HL-60 (cell line): ENCODE data around the gene SLCO1A2.
A peak's percentile ranks its signal among the peaks of the same experiment; 100 is the strongest.

Experiments used
- DNase-seq, 2 experiments: peaks; one replicate each; pipeline ENCODE4 v3.0.0-alpha.2; 2010 to 2020; ENCODE audit warnings: low read depth in 1 of 2, low spot score in 1 of 2
- H3K27ac ChIP-seq: fragments of 250-450 bp; sonication (Bioruptor Pico); replicated peaks from 2 replicates; pipeline ENCODE4 v1.5.1; 2020; ENCODE audit warnings: mild to moderate bottlenecking, moderate library complexity
- H3K27me3 ChIP-seq: fragments of 250-450 bp; sonication (Bioruptor Pico); 2 replicates; pipeline ENCODE4 v1.5.1; 2021; ENCODE audit warnings: mild to moderate bottlenecking, moderate library complexity; ENCODE audit not compliant: insufficient read depth, poor library complexity, severe bottlenecking
- H3K4me3 ChIP-seq: replicated peaks from 2 replicates; pipeline ENCODE4 v1.5.1; 2011; ENCODE audit warnings: mild to moderate bottlenecking, control low read depth, low read length; ENCODE audit not compliant: insufficient read depth
- CTCF ChIP-seq: IDR thresholded peaks from one replicate; pipeline ENCODE4 v1.5.1; 2011; ENCODE audit warnings: low read length, control low read depth, inconsistent platforms; ENCODE audit not compliant: insufficient read depth
- GABPA ChIP-seq: IDR thresholded peaks from 2 replicates; pipeline ENCODE4 v1.6.1; 2012; ENCODE audit warnings: low read depth
- POLR2AphosphoS5 ChIP-seq: IDR thresholded peaks from 2 replicates; pipeline ENCODE4 v1.6.1; 2012; ENCODE audit warnings: low read depth
- REST ChIP-seq: IDR thresholded peaks from 2 replicates; pipeline ENCODE4 v1.6.1; 2012; ENCODE audit warnings: low read depth; ENCODE audit not compliant: insufficient replicate concordance
- SPI1 ChIP-seq: IDR thresholded peaks from 2 replicates; pipeline ENCODE4 v1.6.1; 2012; ENCODE audit warnings: low read depth, mild to moderate bottlenecking, borderline replicate concordance

The SLCO1A2 gene

GRCh38 chr12:21234395-21234794 is 100.3 kb downstream of the SLCO1A2 start:
- no peak overlapping the region for H3K4me3 ChIP-seq
- H3K27me3 ChIP-seq, result no peaks in the 10 kb centered on the region
- no peak overlapping the region for H3K27ac ChIP-seq
- no peak for DNase-seq
- no peak for TF ChIP-seq CTCF
- TF ChIP-seq REST, result no peak
- TF ChIP-seq POLR2AphosphoS5, result no peak
- no peak for TF ChIP-seq GABPA
- TF ChIP-seq SPI1, result no peak

GRCh38 chr12:21223930-21224329 is 110.8 kb downstream of the SLCO1A2 start:
- H3K27me3 ChIP-seq, result no peaks in the 10 kb centered on the region
- TF ChIP-seq CTCF, result no peak
- no peak for TF ChIP-seq GABPA
- TF ChIP-seq SPI1, result no peak
- TF ChIP-seq REST, result no peak
- TF ChIP-seq POLR2AphosphoS5, result no peak
- no peak overlapping the region for H3K4me3 ChIP-seq
- DNase-seq, result no peak
- H3K27ac ChIP-seq, result no peak overlapping the region

DNA sequence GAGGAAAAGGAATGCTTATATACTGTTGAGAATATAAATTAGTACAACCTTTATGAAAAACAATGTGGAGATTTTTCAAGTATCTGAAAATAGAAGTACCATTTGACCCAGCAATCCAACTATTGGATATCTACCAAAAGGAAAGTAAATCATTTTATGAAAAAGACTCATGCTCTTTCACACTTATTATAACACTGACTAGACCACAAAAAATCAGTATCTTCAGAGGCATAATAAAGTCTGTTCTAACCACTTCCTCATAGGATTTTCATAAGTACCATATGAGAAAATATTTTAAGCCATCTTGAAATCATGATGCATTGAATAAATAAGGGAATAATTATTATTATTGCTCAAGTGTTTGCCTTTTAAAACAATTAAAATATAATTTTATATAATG is 112.9 kb downstream of the SLCO1A2 start:
- H3K27me3 ChIP-seq, result no peaks in the 10 kb centered on the region

More for the DNA sequence above, 112.9 kb downstream of the SLCO1A2 start:
- TF ChIP-seq SPI1 (0 out of 2 replicates have a peak, but pooled peaks have one; percentile 11), GABPA (no peak), CTCF (no peak)
- H3K4me3 ChIP-seq, result no peak overlapping the region
- no peak for DNase-seq
- H3K27ac ChIP-seq, result no peak overlapping the region
